ENCODE measurements around the gene PSMD1. TPM values are rescaled to one million over a fixed set of nuclear protein-coding genes. Genes with fewer than 3 reads are reported as not detected.
"Not testable (repeated sequence)": the region's sequence is repeated elsewhere in the genome, so short reads cannot be mapped to it uniquely, and the experiment has no call there.

PSMD1 gene
- polyA plus RNA-seq, 1 donor: 58.7 TPM

- no peaks in the 10 kb centered on the region for H3K9me3 ChIP-seq (ENCODE audit: control insufficient read depth, low read depth, low read length)
- no CpG with 5 or more reads among the region's 3 CpGs for WGBS (ENCODE audit: insufficient coverage, low lambda C conversion rate)
- H3K27ac ChIP-seq (ENCODE audit: low read length): no peak overlapping the region
- peaks cover 56% of the 10 kb centered on the region for H3K36me3 ChIP-seq (ENCODE audit: control insufficient read depth, insufficient read depth, low read length)
- H3K4me1 ChIP-seq (ENCODE audit: control insufficient read depth, insufficient read depth, low read length): no peaks in the 10 kb centered on the region
- H3K4me3 ChIP-seq (ENCODE audit: low read length): no peak overlapping the region
- no peak for DNase-seq
- no peaks in the 10 kb centered on the region for H3K27me3 ChIP-seq (ENCODE audit: control insufficient read depth, insufficient read depth, low read length)
These were observed 112.8 kb downstream of the PSMD1 start for GRCh38 chr2:231169488-231169887.

- H3K9me3 ChIP-seq (ENCODE audit: control insufficient read depth, low read depth, low read length): no peaks in the 10 kb centered on the region
- no peaks in the 10 kb centered on the region for H3K4me1 ChIP-seq (ENCODE audit: control insufficient read depth, insufficient read depth, low read length)
- whole genome bisulfite sequencing (ENCODE audit: insufficient coverage, low lambda C conversion rate): no CpG with 5 or more reads among the region's 1 CpG
- H3K36me3 ChIP-seq (ENCODE audit: control insufficient read depth, insufficient read depth, low read length): peaks cover 54% of the 10 kb centered on the region
- H3K4me3 ChIP-seq (ENCODE audit: low read length): no peak overlapping the region
- H3K27ac ChIP-seq (ENCODE audit: low read length): no peak overlapping the region
- no peaks in the 10 kb centered on the region for H3K27me3 ChIP-seq (ENCODE audit: control insufficient read depth, insufficient read depth, low read length)
- DNase-seq: no peak
These were observed 113.4 kb downstream of the PSMD1 start for GRCh38 chr2:231170055-231170454.

- WGBS (ENCODE audit: insufficient coverage, low lambda C conversion rate): 100% methylated on average over 1 of the region's 3 CpGs
- DNase-seq: no peak
- Histone ChIP-seq H3K27ac (ENCODE audit: low read length) (no peak overlapping the region), H3K36me3 (ENCODE audit: control insufficient read depth, insufficient read depth, low read length) (peaks cover 38% of the 10 kb centered on the region), H3K4me1 (ENCODE audit: control insufficient read depth, insufficient read depth, low read length) (no peaks in the 10 kb centered on the region), H3K9me3 (ENCODE audit: control insufficient read depth, low read depth, low read length) (no peaks in the 10 kb centered on the region), H3K27me3 (ENCODE audit: control insufficient read depth, insufficient read depth, low read length) (no peaks in the 10 kb centered on the region), H3K4me3 (ENCODE audit: low read length) (no peak overlapping the region)
These were observed 115.4 kb downstream of the PSMD1 start for GRCh38 chr2:231172025-231172424.

DNA sequence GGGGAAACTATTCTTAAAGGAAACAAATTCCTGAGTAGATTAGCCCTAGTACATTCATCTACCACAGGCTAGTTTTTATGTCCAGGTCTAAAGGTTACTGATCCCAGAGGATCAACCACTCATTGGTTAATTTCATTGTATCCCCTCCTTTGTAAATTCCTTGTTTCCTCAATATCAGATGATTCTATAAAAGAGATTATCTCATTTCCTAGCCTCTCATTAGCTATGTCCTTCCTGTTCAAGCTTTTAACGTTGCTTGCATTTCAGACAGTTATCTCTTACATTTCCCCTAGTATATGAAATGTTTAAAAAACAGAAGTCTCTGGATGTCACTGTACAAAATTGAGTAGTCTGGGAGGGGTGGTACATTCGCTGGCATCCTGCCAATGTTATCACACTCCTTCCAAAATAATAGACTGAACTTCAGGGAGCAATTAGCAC is 117.6 kb downstream of the PSMD1 start:
- DNase-seq: no peak
- Histone ChIP-seq H3K27ac (ENCODE audit: low read length) (no peak overlapping the region), H3K4me1 (ENCODE audit: control insufficient read depth, insufficient read depth, low read length) (no peaks in the 10 kb centered on the region), H3K9me3 (ENCODE audit: control insufficient read depth, low read depth, low read length) (no peaks in the 10 kb centered on the region), H3K27me3 (ENCODE audit: control insufficient read depth, insufficient read depth, low read length) (no peaks in the 10 kb centered on the region), H3K36me3 (ENCODE audit: control insufficient read depth, insufficient read depth, low read length) (peaks cover 30% of the 10 kb centered on the region), H3K4me3 (ENCODE audit: low read length) (no peak overlapping the region)
- no CpG with 5 or more reads among the region's 2 CpGs for WGBS (ENCODE audit: insufficient coverage, low lambda C conversion rate)

DNA sequence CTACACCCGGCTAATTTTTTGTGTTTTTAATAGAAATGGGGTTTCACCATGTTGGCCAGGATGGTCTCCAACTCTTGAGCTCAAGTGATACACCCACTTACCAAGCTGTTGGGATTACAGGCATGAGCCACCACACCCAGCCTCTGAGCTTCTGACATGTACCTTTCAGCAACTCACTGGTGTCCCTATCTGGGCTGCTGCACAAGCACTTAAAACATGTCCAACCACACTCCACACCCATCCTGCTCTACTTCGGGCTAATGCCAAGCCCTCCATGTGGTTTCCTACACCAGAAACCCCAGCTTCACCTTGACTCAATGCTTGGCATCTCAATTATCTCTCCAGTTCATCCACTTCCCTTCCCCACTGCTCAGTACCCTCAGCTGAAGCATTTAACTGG is 119.4 kb downstream of the PSMD1 start:
- H3K36me3 ChIP-seq (ENCODE audit: control insufficient read depth, insufficient read depth, low read length): peaks cover 16% of the 10 kb centered on the region
- DNase-seq: no peak
- H3K4me1 ChIP-seq (ENCODE audit: control insufficient read depth, insufficient read depth, low read length): no peaks in the 10 kb centered on the region
- H3K4me3 ChIP-seq (ENCODE audit: low read length): no peak overlapping the region
- H3K27me3 ChIP-seq (ENCODE audit: control insufficient read depth, insufficient read depth, low read length): no peaks in the 10 kb centered on the region
- WGBS (ENCODE audit: insufficient coverage, low lambda C conversion rate): 100% methylated on average over 1 of the region's 2 CpGs
- no peak overlapping the region for H3K27ac ChIP-seq (ENCODE audit: low read length)
- H3K9me3 ChIP-seq (ENCODE audit: control insufficient read depth, low read depth, low read length): no peaks in the 10 kb centered on the region

DNA sequence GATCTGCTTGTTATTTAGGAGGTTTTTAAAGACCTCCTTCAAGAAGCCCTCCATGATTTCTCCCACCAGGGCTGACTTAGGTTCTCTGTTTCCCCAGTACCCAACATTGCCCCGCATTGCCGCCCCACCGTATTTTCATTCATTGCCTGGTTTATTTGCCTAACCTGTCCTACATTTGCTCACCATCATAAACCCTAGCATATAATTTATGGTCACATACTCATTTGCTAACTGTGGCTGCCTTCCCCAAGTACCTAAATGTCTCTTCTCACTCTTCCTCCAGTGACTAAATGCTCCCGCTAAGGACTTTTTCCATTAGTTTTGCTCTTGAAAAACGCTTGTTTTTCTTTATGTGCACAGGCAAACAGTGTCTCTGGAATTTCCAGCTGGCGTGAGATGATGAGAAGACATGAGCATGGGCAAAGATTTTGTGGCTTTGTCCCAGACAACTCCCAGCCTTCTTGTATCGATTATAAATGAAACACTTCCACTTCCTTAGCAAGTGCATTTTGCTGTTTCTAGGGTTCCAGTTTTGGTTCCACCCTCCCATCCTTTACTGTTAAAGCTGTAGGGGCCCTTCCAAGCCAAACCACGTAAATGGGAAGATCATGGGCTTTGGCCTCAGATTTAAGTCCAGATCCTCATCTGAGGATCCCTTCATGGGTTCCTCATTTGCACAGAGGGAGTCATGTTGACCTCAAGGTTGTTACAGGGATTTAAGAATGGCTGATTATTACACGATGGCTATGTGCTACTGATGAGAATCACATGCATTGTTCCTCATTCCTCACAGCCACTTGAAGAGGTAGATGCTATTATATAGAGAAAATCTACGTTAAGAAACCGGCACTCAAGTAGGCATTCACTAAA is 120.7 kb downstream of the PSMD1 start:
- Histone ChIP-seq H3K4me3 (ENCODE audit: low read length) (no peak overlapping the region), H3K27me3 (ENCODE audit: control insufficient read depth, insufficient read depth, low read length) (no peaks in the 10 kb centered on the region), H3K4me1 (ENCODE audit: control insufficient read depth, insufficient read depth, low read length) (no peaks in the 10 kb centered on the region), H3K9me3 (ENCODE audit: control insufficient read depth, low read depth, low read length) (no peaks in the 10 kb centered on the region), H3K36me3 (ENCODE audit: control insufficient read depth, insufficient read depth, low read length) (peaks cover 11% of the 10 kb centered on the region), H3K27ac (ENCODE audit: low read length) (no peak overlapping the region)
- no peak for DNase-seq
- WGBS (ENCODE audit: insufficient coverage, low lambda C conversion rate): 83% methylated on average over 3 of the region's 11 CpGs

DNA sequence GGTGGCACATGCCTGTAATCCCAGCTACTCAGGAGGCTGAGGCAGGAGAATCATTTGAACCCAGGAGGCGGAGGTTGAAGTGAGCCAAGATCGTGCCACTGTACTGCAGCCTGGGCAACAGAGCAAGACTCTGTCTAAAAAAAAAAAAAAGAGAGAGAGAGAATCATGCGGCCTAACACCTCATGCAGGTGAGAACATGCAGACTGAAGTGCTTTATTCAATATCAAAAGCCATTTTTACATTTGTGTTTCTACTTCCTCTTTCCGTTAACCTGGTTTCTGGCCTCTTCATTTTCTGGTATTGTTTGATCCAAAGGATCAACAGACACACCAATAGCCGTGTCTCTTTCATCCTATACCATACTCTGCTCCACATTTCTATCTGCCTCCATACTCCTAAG is 122.1 kb downstream of the PSMD1 start:
- H3K4me3 ChIP-seq (ENCODE audit: low read length); H3K4me1 ChIP-seq (ENCODE audit: control insufficient read depth, insufficient read depth, low read length); H3K36me3 ChIP-seq (ENCODE audit: control insufficient read depth, insufficient read depth, low read length); H3K27ac ChIP-seq (ENCODE audit: low read length); DNase-seq; H3K27me3 ChIP-seq (ENCODE audit: control insufficient read depth, insufficient read depth, low read length); H3K9me3 ChIP-seq (ENCODE audit: control insufficient read depth, low read depth, low read length): not testable (repeated sequence)
- 100% methylated on average over 1 of the region's 5 CpGs for WGBS (ENCODE audit: insufficient coverage, low lambda C conversion rate)

- Histone ChIP-seq H3K36me3 (ENCODE audit: control insufficient read depth, insufficient read depth, low read length) (no peaks in the 10 kb centered on the region), H3K27me3 (ENCODE audit: control insufficient read depth, insufficient read depth, low read length) (no peaks in the 10 kb centered on the region), H3K4me1 (ENCODE audit: control insufficient read depth, insufficient read depth, low read length) (peaks cover 2% of the 10 kb centered on the region), H3K9me3 (ENCODE audit: control insufficient read depth, low read depth, low read length) (no peaks in the 10 kb centered on the region), H3K4me3 (ENCODE audit: low read length) (no peak overlapping the region), H3K27ac (ENCODE audit: low read length) (no peak overlapping the region)
- no peak for DNase-seq
- WGBS (ENCODE audit: insufficient coverage, low lambda C conversion rate): no CpG with 5 or more reads among the region's 12 CpGs
These were observed 125.3 kb downstream of the PSMD1 start for GRCh38 chr2:231181860-231182512.

GRCh38 chr2:231182513-231182899 is 125.8 kb downstream of the PSMD1 start:
- no peak overlapping the region for H3K4me3 ChIP-seq (ENCODE audit: low read length)
- no peak overlapping the region for H3K27ac ChIP-seq (ENCODE audit: low read length)
- H3K4me1 ChIP-seq (ENCODE audit: control insufficient read depth, insufficient read depth, low read length): peaks cover 7% of the 10 kb centered on the region
- no peaks in the 10 kb centered on the region for H3K27me3 ChIP-seq (ENCODE audit: control insufficient read depth, insufficient read depth, low read length)
- H3K9me3 ChIP-seq (ENCODE audit: control insufficient read depth, low read depth, low read length): no peaks in the 10 kb centered on the region
- WGBS (ENCODE audit: insufficient coverage, low lambda C conversion rate): no CpG with 5 or more reads among the region's 8 CpGs
- no peak for DNase-seq
- no peaks in the 10 kb centered on the region for H3K36me3 ChIP-seq (ENCODE audit: control insufficient read depth, insufficient read depth, low read length)

DNA sequence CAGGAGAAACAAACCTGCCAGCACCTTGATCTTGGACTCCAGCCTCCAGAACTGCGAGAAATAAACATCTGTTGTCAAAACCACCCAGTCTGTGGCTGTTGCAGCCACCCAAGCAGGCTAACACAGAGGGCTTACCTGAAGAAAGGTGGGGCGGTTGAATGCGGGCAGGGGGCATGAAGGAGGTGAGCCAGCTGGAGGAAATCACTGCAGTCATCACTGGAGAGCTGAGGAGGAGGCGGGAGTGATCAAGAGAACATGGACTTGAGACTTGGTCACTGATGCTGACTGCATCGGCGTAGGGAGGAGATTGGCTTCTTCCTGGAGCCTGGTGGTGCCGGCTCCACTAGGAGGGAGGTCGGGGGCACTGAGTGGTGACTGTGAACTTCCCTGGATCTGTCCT is 127.2 kb downstream of the PSMD1 start:
- 93% methylated on average over 2 of the region's 8 CpGs for WGBS (ENCODE audit: insufficient coverage, low lambda C conversion rate)
- H3K4me3 ChIP-seq (ENCODE audit: low read length): no peak overlapping the region

More for the DNA sequence above, 127.2 kb downstream of the PSMD1 start:
- Histone ChIP-seq H3K9me3 (ENCODE audit: control insufficient read depth, low read depth, low read length) (no peaks in the 10 kb centered on the region), H3K27me3 (ENCODE audit: control insufficient read depth, insufficient read depth, low read length) (no peaks in the 10 kb centered on the region), H3K36me3 (ENCODE audit: control insufficient read depth, insufficient read depth, low read length) (no peaks in the 10 kb centered on the region), H3K4me1 (ENCODE audit: control insufficient read depth, insufficient read depth, low read length) (peaks cover 11% of the 10 kb centered on the region), H3K27ac (ENCODE audit: low read length) (no peak overlapping the region)
- no peak for DNase-seq

Data from large intestine (tissue), 3 donors.